GM15510 (cell line): ENCODE results near the gene PCCB.

Experiments
- POLR2A ChIP-seq: IDR thresholded peaks from 3 replicates; pipeline ENCODE4 v1.6.1; 2011; ENCODE audit warnings: borderline replicate concordance; ENCODE audit not compliant: insufficient read length; ENCODE audit errors: extremely low read depth

PCCB gene

GRCh38 chr3:136291302-136291701 lies 41.2 kb downstream of the PCCB start:
- TF ChIP-seq POLR2A = no peak

- no peak for TF ChIP-seq POLR2A
Observed at GRCh38 chr3:136292500-136292899, 42.4 kb downstream of the PCCB start.

DNA sequence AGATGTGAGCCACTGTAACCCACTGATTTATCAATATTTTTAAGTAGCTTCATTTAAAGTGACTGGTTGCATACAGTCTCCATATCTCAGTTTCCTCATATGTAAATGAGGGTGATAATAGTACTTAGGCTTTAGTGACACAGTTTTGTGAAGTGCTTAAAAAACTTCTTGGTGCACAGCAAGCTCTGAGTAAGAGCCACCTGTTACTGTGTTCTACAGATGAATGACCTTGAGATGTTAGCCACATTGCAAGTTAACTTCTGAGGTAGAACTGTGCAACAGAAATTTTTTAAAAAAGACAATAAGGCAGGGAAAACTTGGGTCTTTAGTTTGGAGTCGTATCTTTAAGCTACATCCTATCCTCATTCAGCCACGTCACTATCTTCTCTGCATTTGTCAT lies 43.1 kb downstream of the PCCB start:
- TF ChIP-seq POLR2A = no peak

GRCh38 chr3:136294176-136294575 lies 44.0 kb downstream of the PCCB start:
- no peak for TF ChIP-seq POLR2A

DNA sequence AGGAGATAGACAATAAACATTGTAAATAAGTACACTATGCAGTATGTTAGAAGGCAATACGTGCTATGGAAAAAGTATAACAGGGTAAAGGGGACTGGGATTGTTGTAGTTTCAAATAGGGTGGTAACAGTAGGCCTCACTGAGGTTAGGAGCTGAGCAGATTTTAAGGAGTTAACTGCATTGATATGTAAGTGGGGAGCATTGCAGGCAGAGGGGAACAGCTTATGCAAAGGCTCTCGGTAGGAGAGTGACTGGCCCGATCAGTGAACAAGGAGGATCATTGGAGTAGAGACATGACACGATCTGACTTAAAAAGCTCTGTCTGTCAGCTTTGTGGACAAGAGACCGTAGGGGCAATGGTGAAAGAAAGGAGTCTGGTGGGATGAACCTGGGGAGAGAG lies 46.8 kb downstream of the PCCB start:
- TF ChIP-seq POLR2A = no peak

GRCh38 chr3:136297826-136298225 lies 47.7 kb downstream of the PCCB start:
- TF ChIP-seq POLR2A = no peak

DNA sequence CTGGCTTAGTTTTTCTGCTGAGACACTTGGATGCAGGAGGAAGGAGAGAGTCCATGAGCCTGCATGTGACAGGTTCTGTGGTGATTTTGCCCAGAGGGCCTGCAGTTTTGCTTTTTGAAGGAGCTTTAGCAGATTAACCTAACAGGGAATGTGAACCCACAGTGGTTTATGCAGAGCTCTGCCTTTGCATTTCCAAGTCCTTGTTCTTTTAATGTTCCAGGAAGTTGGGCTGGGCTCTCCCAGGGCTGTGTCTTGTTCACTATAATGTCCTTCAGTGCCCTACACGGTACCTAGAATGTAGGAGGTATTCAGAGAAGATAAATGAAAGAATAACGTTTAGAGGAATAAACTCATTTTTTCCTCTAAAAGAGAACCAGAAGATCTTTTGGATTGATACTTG lies 50.3 kb downstream of the PCCB start:
- TF ChIP-seq POLR2A = no peak

- no peak for TF ChIP-seq POLR2A
Observed at GRCh38 chr3:136305879-136306278, 55.7 kb downstream of the PCCB start.

DNA sequence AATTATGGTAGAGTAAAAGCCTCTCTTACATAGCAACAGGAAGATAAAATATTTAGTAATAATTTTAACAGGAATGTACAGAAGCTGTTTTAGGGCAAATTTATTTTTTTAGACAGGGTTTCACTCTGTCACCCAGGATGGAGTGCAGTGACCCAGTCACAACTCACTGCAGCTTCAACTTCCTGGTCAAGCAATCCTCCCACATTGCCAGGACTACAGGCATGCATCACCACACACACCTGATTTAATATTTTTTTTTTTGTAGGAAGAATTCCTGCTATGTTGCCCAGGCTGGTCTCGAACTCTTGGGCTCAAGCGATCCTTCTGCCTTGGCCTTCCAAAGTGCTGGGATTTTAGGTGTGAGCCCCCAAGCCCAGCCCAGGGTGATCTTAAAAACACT lies 61.1 kb downstream of the PCCB start:
- no peak for TF ChIP-seq POLR2A

DNA sequence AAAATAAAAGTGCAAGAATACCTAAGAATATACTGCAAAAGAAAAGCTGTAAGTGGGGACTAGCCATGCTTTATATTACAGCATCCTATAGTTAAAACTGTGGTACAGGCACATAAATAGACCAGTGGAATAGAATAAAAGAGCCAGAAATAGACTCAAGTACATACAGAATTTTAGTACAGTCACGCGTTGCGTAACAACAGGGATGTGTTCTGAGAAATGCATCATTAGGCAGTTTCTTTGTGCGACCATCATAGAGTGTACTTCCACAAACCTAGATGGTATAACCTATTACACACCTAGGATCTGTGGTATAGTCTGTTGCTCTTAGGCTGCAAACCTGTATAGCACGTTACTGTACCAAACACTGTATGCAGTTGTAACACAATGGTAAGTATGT lies 61.8 kb downstream of the PCCB start:
- no peak for TF ChIP-seq POLR2A

DNA sequence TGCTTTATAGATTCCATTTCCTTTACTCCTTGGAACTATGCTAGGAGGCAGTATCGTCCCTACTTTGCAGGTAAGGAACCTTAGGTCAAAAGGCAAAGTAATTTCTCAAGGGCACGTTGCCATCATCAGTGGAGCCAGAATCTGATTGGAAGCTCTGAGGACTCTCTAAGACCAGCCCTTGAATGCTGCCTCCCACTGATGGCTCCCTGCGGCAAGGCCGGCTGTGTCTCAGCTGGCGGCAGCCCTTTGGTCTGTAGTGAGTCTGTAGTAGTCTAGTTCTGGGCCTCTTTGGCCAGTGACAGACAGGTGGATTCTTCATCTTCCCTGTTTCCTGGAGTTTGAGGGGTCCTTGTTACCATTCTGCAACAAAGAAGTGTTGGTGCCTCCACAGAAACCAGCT lies 76.2 kb downstream of the PCCB start:
- TF ChIP-seq POLR2A = no peak

GRCh38 chr3:136327671-136328070 lies 77.5 kb downstream of the PCCB start:
- no peak for TF ChIP-seq POLR2A

DNA sequence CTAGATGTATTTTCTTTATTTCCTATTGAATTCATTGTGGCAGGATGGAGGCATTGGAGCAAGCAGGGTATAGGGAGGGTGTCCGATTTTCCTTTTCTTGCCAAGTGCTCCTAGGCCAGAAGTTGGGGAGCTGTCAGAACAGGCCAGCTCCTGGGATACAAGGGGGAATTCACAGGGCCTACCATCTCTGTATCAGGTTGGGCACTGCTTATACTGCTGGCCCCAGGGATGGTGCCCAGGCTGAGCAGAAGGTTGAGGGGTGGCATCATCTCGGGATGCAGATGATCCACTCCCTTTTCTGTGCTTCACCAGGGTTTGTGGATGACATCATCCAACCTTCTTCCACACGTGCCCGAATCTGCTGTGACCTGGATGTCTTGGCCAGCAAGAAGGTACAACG lies 79.5 kb downstream of the PCCB start:
- TF ChIP-seq POLR2A = no peak

DNA sequence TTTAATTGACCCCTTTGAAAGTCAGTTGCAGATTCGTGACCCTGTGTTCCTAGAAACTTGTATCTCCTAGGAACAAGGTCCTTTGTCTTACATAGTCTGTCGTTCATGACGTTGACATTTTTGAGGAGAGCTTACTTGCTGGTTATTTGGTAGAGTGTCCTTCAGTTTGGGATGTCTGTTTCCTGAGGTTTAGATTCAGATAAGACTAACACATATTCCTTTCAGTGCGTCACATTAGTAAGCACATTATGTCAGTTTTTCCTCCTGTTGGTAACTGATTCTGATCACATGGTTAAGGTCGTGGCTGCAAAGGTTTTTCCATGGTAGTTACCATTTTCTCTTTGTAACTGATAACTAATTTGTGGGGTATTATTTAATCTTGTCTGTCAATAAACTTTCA lies 80.8 kb downstream of the PCCB start:
- no peak for TF ChIP-seq POLR2A

DNA sequence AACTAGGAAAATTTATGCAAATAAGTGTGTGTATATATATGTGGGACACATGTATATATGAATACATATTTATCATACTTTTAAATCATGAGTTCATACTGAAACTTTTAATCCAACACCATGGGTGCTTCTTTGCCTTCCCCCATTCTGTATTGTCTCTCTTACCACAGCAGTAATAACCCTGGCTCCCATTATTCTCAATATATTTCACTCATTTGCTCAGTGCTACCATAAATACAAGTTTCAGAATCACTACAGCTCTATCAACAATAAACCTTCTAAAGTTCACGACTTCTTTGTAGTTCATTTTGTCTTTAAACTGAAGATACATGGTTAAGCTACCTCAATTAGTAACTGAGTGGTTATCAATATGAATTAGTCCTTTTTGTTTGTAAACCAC lies 82.2 kb downstream of the PCCB start:
- TF ChIP-seq POLR2A = no peak

DNA sequence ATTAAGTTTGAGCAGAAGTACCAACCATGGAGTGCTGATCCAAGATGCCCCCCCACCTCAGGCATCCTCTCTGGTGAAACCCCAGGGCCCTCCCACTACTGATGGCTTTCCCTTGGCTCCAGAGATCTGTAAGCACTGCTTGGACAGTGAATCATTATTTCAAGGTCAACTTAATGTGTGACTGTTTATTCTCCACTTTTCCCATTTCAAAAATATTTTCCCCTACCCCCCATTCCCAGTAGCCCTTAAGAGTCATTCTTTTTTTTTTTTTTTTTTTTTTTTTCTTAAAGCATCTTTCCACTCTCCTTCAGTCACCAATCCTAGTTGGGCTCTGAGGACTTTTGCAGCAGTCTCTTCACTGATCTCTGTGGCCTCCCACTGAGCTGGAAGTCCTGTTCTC lies 82.6 kb downstream of the PCCB start:
- TF ChIP-seq POLR2A = no peak

- no peak for TF ChIP-seq POLR2A
Observed at GRCh38 chr3:136334209-136334608, 84.1 kb downstream of the PCCB start.

DNA sequence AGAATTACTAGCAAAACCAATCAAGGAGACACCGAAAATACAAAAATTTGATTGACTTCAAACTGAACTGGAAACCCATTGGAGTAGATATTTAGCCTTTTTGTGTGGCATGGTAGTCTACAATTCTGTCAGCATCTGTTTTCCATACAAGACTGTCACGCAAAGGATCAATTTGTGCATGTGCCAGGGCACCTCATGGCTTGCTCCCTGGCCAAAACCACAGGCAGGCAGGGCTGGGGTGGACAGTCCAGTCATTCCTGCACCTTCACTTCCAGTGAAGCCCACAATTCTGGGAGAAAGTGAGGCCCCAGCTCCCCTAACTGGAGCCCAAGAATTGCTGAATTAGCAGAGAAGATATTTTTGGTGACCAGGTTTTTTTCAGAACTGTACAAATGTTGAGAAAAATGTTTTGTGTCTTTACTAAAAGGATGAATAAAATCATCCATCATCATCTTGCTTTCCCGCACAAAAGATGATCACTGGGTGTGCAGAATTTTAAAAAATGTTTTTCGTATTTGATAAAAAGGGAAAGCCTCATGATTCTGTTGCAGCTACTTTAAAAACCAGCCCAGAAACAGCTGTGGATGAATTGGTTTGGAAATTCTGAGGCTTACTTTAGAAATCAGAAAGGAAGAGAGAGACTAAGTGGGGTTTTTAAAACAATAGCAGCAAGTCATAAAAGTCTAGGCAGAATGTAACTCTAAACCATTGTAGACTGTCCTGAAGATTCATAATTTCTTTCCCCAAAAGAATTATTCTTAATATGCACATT lies 86.4 kb downstream of the PCCB start:
- no peak for TF ChIP-seq POLR2A

- no peak for TF ChIP-seq POLR2A
Observed at GRCh38 chr3:136343446-136343845, 93.3 kb downstream of the PCCB start.
